ENCODE measurements around the gene PHC1.
"Not testable (repeated sequence)": the region's sequence is repeated elsewhere in the genome, so short reads cannot be mapped to it uniquely, and the experiment has no call there.

Gene PHC1

GRCh38 chr12:8911606-8912268 is 2.6 kb upstream of the PHC1 start:
- no peak for DNase-seq (ENCODE audit: low spot score)

- DNase-seq (ENCODE audit: low spot score), result no peak
Measured at GRCh38 chr12:8912914-8913313, 1.4 kb upstream of the PHC1 start.

DNA sequence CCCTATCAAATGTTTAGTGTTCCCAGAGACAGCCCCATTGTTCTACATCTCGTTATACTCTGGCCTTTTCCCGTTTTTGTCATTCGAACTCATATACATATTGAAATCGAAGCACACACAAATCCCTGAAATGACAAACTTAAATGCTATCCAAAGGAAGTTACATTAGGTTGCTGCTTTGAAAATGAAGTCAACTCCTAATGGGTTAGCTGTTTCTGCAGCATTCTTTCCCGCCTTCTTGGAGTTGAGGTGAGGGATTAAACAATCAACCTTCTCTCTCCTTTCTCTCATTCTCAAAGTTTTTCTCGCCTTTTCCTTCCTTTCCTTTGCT is 642 bp upstream of the PHC1 start:
- DNase-seq (ENCODE audit: low spot score), result no peak

- peak; percentile 60 for DNase-seq (ENCODE audit: low spot score)
Measured at GRCh38 chr12:8914716-8915526, 612 bp downstream of the PHC1 start.

DNA sequence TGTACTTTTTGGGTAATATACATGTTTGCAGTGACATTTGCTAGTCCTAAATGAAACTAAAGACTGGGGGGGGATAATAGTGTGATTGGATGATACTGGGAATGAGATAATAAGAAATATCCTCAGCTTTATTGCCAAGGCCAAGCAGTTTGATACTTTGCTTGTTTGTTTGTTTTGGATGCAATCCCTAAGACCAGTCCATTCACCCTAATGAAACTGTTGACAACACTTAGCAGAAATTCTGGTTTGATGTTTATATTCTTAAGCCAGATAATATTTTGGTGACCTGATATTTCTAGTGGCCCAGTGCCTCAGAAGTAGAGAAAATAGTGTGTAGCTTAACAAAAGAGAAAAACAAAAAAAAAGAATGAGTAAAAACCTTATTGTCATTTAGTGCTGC is 1.8 kb downstream of the PHC1 start:
- no peak for DNase-seq (ENCODE audit: low spot score)

- no peak for DNase-seq (ENCODE audit: low spot score)
Measured at GRCh38 chr12:8917031-8917430, 2.7 kb downstream of the PHC1 start.

- DNase-seq (ENCODE audit: low spot score), result no peak
Measured at GRCh38 chr12:8917751-8918150, 3.4 kb downstream of the PHC1 start.

GRCh38 chr12:8919643-8920042 is 5.3 kb downstream of the PHC1 start:
- DNase-seq (ENCODE audit: low spot score), result not testable (repeated sequence)

- DNase-seq (ENCODE audit: low spot score), result no peak
Measured at GRCh38 chr12:8922544-8922943, 8.2 kb downstream of the PHC1 start.

GRCh38 chr12:8930655-8931323 is 16.5 kb downstream of the PHC1 start:
- DNase-seq (ENCODE audit: low spot score), result not testable (repeated sequence)

DNA sequence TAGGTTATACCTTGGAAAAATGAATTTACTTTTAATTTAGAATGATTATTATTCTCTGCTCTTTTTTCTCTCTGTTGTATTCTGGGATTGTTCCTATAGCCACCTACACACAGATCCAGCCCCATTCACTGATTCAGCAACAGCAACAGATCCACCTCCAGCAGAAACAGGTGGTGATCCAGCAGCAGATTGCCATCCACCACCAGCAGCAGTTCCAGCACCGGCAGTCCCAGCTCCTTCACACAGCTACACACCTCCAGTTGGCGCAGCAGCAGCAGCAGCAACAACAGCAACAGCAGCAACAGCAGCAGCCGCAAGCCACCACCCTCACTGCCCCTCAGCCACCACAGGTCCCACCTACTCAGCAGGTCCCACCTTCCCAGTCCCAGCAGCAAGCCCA is 18.2 kb downstream of the PHC1 start:
- DNase-seq (ENCODE audit: low spot score), result not testable (repeated sequence)

- DNase-seq (ENCODE audit: low spot score), result not testable (repeated sequence)
Measured at GRCh38 chr12:8934080-8934479, 19.8 kb downstream of the PHC1 start.

GRCh38 chr12:8936735-8937134 is 22.4 kb downstream of the PHC1 start:
- no peak for DNase-seq (ENCODE audit: low spot score)

DNA sequence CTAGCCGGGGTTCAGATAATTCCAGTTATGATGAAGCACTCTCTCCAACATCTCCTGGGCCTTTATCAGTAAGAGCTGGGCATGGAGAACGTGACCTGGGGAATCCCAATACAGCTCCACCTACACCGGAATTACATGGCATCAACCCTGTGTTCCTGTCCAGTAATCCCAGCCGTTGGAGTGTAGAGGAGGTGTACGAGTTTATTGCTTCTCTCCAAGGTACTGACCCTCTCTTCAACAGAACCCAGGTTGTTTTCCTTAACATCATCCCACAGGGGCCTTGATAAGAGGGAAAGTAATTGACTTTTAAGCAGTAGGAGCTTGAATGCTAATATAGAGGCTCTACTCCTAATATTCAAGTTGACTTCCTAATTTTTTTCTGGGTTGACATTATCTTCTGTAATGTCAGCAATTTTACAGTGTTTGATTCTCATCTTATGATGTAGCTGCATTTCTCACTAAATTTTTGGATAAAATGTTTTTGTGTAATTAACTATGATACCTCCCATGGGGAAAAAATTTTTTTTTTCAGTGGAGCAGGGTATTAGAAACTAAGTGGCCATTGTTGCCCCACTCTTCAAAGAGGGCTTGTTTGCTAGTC is 23.6 kb downstream of the PHC1 start:
- DNase-seq (ENCODE audit: low spot score), result not testable (repeated sequence)

DNA sequence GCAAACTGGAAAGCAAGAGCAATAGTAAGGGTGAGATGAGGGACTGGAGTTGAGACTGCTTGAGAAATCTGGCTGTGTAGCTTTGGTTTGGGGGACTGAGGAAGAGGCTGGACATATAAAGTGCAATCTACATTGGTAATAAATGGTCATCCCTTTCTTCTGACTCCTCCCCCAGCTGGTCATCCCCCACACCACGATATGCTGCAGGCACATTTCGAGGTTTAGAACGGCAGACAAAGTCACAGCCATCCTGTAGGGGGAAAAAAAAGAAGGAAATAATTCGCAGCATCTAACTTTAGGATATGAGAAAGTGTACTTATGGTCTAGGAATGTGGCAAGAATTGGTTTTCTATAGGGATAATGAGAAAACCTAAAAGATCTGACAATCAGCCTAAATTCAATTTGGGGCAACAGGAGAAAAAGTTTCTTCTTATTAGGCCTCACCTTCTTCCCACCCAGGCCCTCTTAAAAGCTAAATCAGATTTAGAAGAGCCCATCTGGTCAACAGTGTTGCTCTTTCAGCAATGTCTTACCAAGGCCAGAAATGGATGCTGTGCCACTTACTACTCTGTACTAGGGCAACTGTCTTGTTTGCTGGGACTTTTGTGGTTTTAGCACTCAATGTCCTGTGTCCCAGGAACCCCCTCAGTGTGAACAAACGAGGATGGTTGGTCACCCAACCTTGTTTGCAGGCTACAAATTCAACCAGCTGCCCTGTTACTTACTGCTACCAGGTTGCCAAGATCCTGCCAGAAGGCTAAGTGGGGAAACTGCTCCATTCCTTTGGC is 27.6 kb downstream of the PHC1 start:
- no peak for DNase-seq (ENCODE audit: low spot score)

GRCh38 chr12:8943565-8944186 is 29.4 kb downstream of the PHC1 start:
- no peak for DNase-seq (ENCODE audit: low spot score)

GRCh38 chr12:8946733-8947132 is 32.4 kb downstream of the PHC1 start:
- no peak for DNase-seq (ENCODE audit: low spot score)

DNA sequence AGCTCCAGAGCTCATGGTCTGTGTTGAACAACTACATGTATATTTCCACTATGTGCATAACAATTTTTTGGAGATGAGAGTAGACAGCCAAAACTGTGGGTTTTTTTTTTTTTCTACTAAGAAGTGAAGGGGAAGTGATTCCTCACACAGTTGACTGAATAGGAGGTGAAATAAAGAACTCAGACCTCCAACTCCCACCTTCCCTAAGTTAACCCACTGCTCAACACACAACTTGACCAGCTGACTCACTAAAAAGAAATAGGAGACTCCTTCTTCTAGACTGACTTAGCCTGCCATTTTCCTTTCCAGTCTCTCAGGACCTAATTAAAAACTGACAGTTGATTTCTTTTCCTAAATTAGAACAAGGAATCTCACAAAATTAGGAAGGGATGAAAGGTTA is 33.4 kb downstream of the PHC1 start:
- no peak for DNase-seq (ENCODE audit: low spot score)

- peak; percentile 18 for DNase-seq (ENCODE audit: low spot score)
Measured at GRCh38 chr12:8948701-8949341, 34.5 kb downstream of the PHC1 start.

DNA sequence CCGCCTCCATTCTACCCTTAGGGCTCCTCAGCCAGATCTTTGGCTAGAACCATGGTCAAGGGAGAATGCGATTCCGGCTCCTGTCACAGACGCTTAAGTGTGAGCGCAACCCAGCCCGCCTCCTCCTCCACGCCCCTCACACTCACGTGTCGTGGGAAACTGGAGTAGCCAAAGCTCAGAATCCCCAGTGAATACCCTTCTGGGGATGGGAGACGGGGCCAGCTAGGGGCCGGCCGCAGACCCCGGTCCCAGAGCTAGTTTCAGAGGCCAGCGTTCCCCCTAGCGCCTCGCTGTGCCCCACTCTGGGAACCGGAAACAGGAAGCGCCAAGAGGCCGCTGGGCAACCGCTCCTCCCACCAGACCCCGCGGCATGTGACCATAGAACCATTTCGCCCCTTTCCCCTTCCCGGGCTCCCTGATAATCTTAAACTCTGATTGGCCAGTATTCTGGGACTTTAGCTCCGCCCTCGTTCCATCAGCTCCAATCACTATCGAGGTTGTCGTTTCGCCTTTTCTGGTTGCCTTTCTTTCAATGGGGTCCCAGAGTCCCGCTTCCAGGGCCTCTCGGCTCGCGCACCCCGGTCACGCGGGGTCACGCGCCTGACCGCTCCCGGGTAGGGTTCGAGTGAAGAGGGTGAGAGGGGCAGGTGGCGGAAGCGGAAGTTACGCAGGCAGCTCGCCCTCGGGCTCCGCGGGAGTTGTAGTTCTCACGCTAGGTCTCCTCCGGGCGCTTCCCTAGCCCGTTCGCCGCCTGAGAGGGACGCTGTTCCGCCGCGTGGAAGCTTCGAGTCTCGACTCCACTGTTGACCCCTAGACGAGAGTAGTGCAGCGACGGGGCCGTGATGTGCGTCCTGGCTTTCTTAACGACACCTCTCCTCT is 35.3 kb downstream of the PHC1 start, which contains the start of gene M6PR:
M6PR (minus strand) TSS at position 304 of the 879 bp plus-strand sequence. CDS start 3,241 bp downstream, outside the sequence.
- DNase-seq (ENCODE audit: low spot score), result peak; percentile 98
